Lung (tissue), 12 donors: ENCODE measurements around the gene CARMIL1. TPM values are rescaled to one million over a fixed set of nuclear protein-coding genes. Genes with fewer than 3 reads are reported as not detected.

Experiments
- ATAC-seq: fragments of 200-7000 bp; cut with Tn5 transposase; one replicate; pipeline ENCODE4 v1.9.1; 2020; ENCODE audit warnings: moderate number of reproducible peaks; ENCODE audit not compliant: insufficient read depth, low FRiP score
- DNase-seq, 3 donors: peaks; one replicate each; pipeline ENCODE4 v3.0.0-alpha.2; 2013 to 2017
- H3K27ac ChIP-seq, 2 donors: one replicate each; pipeline ENCODE4 v1.5.1; 2013; ENCODE audit warnings: mild to moderate bottlenecking in 2 of 2, moderate library complexity in 2 of 2, control low read depth in 1 of 2, inconsistent platforms in 1 of 2, low read depth in 1 of 2, low read length in 1 of 2
- H3K27me3 ChIP-seq, 3 donors: one replicate each; pipeline ENCODE4 v1.5.1; 2013; ENCODE audit warnings: low read length in 2 of 3; ENCODE audit not compliant: control insufficient read depth in 3 of 3, insufficient read depth in 3 of 3
- H3K36me3 ChIP-seq, 4 donors: one replicate each; pipeline ENCODE4 v1.5.1; 2013; ENCODE audit warnings: low read length in 4 of 4, mild to moderate bottlenecking in 1 of 4, moderate library complexity in 1 of 4; ENCODE audit not compliant: control insufficient read depth in 4 of 4, insufficient read depth in 4 of 4
- H3K4me1 ChIP-seq, 5 donors: one replicate each; pipeline ENCODE4 v1.5.1; 2013; ENCODE audit warnings: low read length in 5 of 5, mild to moderate bottlenecking in 2 of 5, moderate library complexity in 1 of 5; ENCODE audit not compliant: control insufficient read depth in 5 of 5, insufficient read depth in 5 of 5
- H3K4me3 ChIP-seq: one replicate; pipeline ENCODE4 v1.5.1; 2013; ENCODE audit warnings: mild to moderate bottlenecking, control low read depth, moderate library complexity
- H3K9ac ChIP-seq, 2 donors: one replicate each; pipeline ENCODE4 v1.5.1; 2013; ENCODE audit warnings: low read length in 2 of 2, control low read depth in 1 of 2; ENCODE audit not compliant: insufficient read depth in 1 of 2
- H3K9me3 ChIP-seq, 4 donors: one replicate each; pipeline ENCODE4 v1.5.1; 2013; ENCODE audit warnings: low read length in 3 of 4, mild to moderate bottlenecking in 1 of 4, moderate library complexity in 1 of 4; ENCODE audit not compliant: control insufficient read depth in 4 of 4, insufficient read depth in 3 of 4
- CTCF ChIP-seq: IDR thresholded peaks from 2 replicates; pipeline ENCODE4 v1.5.1; 2012; ENCODE audit warnings: mild to moderate bottlenecking; ENCODE audit errors: control extremely low read depth, extremely low read depth
- WGBS, 2 donors: extraction: QIAGEN DNeasy Blood & Tissue Kit; methylation state at CpG; one replicate each; pipeline ENCODE4 v1.1.7; 2013; 5-methylcytosine and 5-hydroxymethylcytosine counted together
- polyA plus RNA-seq, 2 donors: library from polyadenylated mRNA; stranded (reverse); fragments of 200-250 nt; gene quantifications; one replicate each; pipeline ENCODE4 v1.2.1, GENCODE V29; 2013
- total RNA-seq, 2 donors: library from RNA; depleted of rRNA in 1 of 2; stranded (reverse); fragments of >200 nt in 1 of 2; gene quantifications; one replicate each; pipeline ENCODE4 v1.2.1, GENCODE V29; 2014 to 2021
- donor health status: control.
- donor health status: control.
- donor health status: Bipolar disorder and iron deficiency.
- donor health status: healthy.
- donor health status: DM: yes; HTN: yes; CAD: no.

CARMIL1 gene
- total and polyA plus RNA-seq, 4 donors, result 8.0 to 38.3 (median 34.9) TPM

- no peak overlapping the region for H3K27ac ChIP-seq
- WGBS, 2 donors, result 69 to 86% methylated on average over 4 of the region's 4 CpGs
- ATAC-seq, result no peak
Measured at GRCh38 chr6:25477006-25477590, 197.9 kb downstream of the CARMIL1 start.

GRCh38 chr6:25478973-25479372 is 199.8 kb downstream of the CARMIL1 start:
- no peaks in the 10 kb centered on the region for H3K27me3 ChIP-seq
- H3K4me3 ChIP-seq, result no peak overlapping the region
- H3K27ac ChIP-seq, result no peak overlapping the region
- H3K9ac ChIP-seq, result no peak overlapping the region
- peaks cover 0 to 14% (median under 1%) of the 10 kb centered on the region in 4 donors for H3K36me3 ChIP-seq
- DNase-seq (no peak), ATAC-seq (no peak)
- H3K9me3 ChIP-seq, result no peaks in the 10 kb centered on the region
- WGBS, 2 donors, result 55 to 83% methylated on average over 1 of the region's 1 CpG
- peaks cover 0 to 4% (median 0%) of the 10 kb centered on the region in 5 donors for H3K4me1 ChIP-seq
- no peak for TF ChIP-seq CTCF

More at GRCh38 chr6:25477006-25477590, 197.9 kb downstream of the CARMIL1 start:
- Histone ChIP-seq H3K4me3 (no peak overlapping the region), H3K4me1 (peaks cover 0 to 10% (median 0%) of the 10 kb centered on the region in 5 donors), H3K27me3 (no peaks in the 10 kb centered on the region), H3K36me3 (peaks cover 0 to 11% (median 2%) of the 10 kb centered on the region in 4 donors), H3K9ac (peak overlapping the region in 1 of 2 donors; percentile 49), H3K9me3 (no peaks in the 10 kb centered on the region)
- no peak for DNase-seq
- no peak for TF ChIP-seq CTCF

DNA sequence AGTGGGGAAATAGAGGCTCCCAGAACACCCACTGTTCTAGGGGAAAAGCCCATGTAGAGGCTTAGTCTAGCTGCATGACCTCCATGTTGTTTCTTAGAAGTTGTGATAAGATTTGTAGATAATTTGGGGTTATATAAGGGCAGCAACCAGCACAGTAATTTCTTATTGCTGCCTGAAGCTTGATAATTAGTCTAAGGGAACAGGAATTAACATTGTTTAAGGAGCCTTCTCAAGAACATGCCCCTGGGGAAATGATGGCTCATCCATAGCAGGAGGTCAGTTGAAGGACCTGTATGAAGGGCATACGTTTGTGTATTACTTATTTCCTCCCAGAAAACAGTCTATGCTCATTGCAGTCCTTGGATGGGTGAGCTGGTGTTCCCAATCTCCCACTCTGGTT is 202.1 kb downstream of the CARMIL1 start:
- WGBS, 2 donors, result 80 to 88% methylated on average over 1 of the region's 1 CpG
- no peak overlapping the region for H3K9ac ChIP-seq
- no peak for TF ChIP-seq CTCF
- ATAC-seq, result no peak
- no peaks in the 10 kb centered on the region for H3K9me3 ChIP-seq
- no peak overlapping the region for H3K4me3 ChIP-seq
- DNase-seq, result no peak
- peaks cover 0 to 5% (median under 1%) of the 10 kb centered on the region in 4 donors for H3K36me3 ChIP-seq
- no peak overlapping the region for H3K27ac ChIP-seq
- H3K27me3 ChIP-seq, result no peaks in the 10 kb centered on the region
- peaks cover 0 to 9% (median 4%) of the 10 kb centered on the region in 5 donors for H3K4me1 ChIP-seq
